GM11168 (cell line): ENCODE results near the gene NTRK2.

ENCODE experiments used
- in situ Hi-C: fragments of 300-500 bp; cut with MboI; formaldehyde crosslinking; loops from one replicate; pipeline ENCODE4 v1.12.0; 2022; ENCODE audit warnings: low sequenced_read_pairs; ENCODE audit not compliant: unreplicated experiment

The NTRK2 gene

DNA sequence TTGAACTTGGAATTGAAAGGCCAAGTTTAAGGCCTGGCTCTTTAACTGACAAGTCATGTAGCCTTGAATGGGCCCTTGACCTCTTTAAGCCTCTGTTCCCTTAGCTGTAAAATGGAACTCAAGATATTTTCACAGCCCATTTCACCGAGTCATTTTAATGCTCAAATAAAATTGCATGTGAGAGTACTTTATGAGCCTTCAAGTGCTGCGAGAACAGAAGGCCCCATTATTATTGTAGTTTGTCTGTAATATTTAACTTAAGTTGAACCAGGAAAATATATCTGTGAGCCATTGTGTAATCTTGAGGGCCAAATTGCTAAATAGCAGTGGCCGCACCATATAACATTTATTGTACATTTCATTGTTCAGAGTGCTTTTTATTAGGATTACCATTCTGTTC, 249.9 kb downstream of the NTRK2 start:
- in situ Hi-C loops = no loop called here

DNA sequence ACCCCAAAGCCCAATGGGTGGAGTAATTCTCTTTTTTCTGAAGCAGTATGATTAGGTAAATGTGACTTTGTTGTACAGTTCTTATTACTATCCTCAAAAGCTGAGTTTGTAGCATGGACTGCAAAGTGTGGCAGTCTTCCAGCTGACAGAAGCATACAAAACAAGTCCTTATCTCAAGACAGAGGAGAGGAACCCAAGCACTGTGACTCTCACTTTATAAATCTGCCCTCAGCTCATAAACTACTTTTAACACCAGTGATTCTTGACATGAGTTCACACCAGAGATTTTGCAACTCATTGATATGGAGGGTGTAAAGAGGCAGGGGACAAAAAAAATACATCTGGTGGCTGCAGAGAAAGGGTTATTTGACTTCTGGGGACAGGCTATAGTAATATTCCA, 251.6 kb downstream of the NTRK2 start:
- in situ Hi-C loops = no loop called here

DNA sequence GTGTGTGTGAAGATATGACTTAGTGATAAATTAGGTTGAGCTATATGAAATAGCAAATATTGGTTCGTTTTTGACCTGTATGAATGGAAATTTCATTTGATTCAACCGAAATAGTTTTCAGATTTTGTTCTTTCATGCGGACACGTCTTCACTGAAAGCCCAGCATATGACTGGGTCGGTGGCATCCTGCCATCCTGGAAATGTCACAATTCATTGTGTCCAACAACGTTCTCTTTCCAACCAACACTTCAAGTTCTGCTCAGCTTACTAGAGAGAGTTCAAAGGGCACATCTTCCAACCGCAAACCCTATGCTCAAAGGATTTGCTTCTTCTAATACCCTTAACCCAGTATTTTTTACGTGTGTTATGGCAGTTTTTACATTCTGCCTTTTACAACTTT, 252.5 kb downstream of the NTRK2 start:
- in situ Hi-C loops = no loop called here

DNA sequence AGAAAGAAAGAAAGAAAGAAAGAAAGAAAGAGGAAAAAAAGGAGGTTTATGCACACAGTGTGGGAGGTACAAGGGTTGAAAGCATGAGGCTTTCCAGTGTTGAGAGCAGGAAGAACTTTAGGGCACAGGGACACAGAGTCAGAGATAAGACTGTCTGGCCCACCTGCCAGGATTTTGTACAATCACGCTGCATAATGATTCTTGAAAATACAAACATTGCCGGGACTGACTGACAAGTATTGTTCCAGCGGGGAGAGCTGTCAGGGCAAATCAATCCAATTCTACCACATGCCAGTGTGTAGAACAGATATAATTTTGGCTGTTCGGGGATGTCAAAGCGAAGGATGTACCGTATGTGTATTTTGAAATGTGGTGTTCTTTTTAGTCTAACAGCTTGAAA, 254.7 kb downstream of the NTRK2 start:
- in situ Hi-C loops = no loop called here

DNA sequence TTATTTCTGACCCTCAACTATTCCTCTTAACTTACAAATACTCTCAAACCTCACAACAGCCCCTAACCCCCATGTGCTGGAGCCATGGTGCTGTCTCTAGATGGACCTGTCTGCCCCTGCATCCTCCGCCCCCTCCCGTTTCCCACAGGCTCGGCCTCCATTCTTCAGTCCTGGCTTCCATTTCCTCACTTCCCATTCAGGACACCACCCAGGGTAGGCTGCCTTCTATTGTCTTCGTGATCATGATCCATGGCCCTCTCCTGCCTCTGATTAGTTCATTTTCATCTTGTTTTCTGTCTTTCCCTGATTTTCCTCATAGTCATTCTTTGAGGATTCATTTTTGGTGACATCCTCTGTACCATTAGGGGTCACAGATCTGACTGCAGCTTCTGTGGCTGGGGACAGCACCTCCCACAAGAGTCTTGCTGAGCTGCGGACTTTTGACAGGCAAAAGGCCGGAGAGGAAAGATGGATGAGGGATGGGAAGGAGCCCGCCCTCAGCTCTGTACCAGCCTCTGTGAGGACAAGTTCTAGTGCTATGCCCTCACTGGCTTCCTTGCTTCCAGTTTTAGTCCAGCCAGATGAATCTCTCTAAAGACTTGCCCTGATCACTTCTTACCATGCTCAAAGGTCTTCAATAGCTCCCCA, 255.8 kb downstream of the NTRK2 start:
- in situ Hi-C loops = no loop called here

DNA sequence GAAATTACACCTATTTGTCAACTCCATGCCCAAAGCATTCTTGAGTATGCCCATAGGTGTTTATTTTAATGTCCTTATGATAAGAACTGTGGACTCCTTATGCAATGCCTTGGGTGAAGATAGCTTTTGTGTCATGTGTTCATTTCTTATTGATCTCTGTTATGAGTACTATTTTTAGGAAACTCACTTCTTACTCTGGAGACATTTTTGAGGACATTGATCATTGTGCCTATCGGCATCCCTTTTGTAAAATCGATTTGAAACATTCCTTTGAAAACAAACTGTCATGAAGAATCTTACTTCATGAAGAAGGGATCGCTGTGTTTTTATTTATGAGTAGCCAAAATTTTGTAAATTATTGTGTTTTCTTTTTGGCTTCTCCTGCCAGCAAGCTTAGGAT, 257.3 kb downstream of the NTRK2 start:
- in situ Hi-C loops = no loop called here

DNA sequence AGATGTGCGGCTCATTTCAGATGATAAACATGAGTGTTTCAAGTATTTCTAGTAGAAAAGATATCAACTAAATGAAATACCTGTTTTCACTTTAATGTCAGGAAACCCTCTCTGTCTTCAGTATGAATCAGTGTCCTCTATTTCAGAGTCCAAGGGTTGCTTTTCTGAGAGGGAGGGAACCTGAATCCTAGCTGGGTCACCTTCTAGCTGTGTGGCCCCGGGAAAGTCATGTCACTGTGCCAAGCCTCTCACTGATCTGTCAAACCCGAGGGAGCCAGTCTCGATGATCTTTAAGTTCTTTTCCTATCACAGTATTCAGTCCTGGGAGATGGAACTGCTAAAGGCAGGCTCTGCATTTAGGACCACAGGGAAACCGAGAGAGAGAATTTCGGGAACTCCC, 258.9 kb downstream of the NTRK2 start:
- in situ Hi-C loops = no loop called here

DNA sequence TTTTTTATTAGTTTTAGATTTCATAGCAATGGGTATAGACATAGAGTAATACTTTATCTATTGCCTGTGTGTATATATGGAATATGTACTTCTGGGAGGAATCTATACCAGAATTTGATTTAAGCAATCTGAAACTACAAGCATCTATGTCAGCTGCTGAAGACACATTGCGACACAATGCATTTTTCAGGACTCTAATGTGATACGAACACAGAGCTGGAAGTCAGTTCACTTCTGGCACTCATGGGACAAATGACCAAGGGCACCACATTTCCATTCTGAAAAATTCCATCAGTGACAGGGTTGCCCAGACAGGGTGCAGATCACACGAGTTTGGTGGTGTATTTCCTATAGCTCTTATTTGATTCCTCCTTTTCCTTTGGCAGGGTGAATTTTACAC, 259.5 kb downstream of the NTRK2 start:
- in situ Hi-C loops = no loop called here

DNA sequence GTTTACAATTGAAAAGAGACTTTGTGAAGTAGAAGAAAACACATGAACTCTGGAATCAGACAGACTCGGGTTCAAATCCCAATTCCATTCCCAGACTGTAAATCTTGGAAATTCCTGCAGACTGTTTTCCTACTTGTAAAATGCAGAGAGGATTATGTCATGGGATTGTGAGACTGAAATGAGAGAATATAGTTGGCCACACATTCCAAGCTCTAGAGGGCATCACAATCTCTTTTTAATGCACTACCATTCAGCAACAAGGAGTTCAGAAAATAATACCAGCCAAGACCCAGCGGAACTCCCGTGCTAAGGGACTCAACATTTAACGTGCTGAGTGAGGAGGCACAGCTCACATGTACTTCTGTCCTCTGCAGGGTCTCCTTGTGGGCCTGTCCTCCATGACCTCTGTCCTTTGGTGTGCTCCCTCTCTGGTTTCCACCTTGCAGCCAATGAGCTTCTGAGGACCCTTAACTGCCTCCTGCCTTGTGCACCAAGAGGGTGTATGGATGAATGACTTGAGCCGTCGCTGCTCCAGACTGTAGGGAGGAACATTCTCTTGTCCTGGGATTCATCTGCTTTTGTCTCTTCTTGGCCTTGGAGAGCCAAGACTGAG, 263.5 kb downstream of the NTRK2 start:
- in situ Hi-C loops = no loop called here

DNA sequence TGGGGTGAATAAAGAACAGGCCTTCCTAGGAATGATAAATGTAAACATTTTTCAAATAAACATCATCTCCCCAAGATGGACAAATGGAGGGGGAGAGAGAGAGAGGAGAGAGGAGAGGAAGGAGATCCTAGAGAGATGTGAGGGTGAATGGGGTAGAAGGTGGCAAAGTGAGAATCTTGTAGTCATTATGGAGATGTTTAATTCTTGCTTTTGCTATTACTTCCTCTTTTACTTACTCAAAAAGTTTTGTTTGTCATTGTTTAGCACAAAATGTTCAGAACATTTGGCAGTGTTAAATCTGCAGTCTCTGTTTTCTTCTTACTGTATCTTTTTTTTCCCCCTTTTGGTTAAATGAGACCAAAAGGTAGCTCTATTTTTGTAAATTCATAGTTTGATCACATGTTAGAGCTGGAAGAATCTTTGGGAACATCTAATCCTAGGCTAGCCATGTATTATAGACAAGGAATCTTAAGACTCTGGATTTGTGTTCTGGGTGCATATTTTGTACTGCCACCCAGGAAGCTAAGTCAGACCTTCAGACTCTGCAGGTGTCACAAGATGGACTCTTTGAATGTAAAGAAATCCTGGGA, 266.1 kb downstream of the NTRK2 start:
- in situ Hi-C loops = no loop called here

DNA sequence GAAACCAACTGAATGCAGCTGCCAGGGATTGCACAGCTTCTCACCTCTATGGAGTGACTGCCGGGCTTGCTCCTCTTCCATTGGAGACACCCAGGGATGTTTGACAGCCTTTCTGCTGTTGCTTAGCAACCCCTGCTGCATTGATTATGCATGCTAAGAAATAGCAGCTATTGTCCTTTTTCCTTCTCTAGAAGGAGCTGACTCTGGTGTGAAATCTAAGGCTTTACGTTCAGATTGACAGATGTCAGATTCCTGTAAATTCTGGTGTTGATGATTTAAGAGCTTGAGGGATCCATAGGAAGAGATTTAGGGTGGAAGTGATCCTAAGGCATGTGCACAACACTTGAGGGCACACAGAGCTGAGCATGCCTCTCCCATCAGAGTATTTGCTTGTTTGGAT, 267.7 kb downstream of the NTRK2 start:
- in situ Hi-C loops = no loop called here

DNA sequence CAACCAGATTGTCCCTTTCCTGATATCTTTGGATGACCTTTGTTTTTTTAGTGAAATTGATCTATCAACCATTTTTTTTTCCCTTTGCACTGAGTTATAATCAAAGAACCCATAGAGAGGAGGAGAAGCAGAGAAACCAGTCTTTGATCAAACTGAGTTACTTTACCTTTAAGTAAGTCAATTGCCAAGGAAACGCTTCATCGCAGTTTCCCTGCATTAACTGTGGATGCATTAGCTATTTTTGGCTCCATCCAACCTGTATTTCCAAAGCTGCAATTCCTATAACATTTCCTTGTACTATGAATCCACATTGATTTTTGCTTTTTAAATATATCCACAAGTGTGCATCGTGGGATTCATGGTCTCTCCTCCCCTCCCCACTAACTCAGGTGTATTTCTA, 268.1 kb downstream of the NTRK2 start:
- in situ Hi-C loops = no loop called here

DNA sequence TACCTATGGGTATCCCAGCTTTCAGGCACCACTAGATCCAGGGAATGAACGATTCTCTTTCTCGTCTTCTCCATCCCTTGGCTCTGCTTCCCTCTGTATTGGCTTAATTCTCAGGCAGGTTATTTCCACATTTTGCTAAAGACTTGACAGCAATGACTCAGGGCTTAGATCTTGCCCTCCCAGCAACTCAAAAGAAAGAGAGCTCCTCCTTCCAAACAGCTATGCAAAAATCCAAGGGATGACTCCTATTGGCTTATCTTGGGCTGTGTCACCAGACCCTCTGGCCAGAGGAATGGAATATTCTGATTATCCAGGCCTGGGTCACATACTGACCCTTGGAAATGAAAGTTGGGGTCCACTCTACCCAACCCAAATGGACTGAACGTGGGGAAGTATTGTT, 270.2 kb downstream of the NTRK2 start:
- in situ Hi-C loops = no loop called here

DNA sequence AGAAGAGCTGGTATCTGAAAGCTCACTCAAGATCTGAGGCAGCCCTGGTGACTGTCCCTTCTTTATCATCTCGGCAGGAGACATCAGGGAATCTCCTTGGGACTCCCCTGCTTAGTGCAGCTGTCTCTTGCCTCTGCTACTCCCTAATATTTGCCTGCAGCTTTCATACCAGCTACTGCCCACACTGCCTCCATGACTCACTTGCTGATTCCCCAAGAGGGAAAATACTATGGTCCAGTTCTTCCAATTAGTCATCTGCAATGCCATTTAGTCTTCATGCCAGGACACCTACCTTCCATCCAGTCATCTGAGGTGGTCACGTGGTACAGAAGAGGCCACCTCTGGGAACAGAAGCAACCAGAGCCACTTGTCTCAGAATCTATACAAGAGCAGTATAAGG, 270.8 kb downstream of the NTRK2 start:
- in situ Hi-C loops = no loop called here

DNA sequence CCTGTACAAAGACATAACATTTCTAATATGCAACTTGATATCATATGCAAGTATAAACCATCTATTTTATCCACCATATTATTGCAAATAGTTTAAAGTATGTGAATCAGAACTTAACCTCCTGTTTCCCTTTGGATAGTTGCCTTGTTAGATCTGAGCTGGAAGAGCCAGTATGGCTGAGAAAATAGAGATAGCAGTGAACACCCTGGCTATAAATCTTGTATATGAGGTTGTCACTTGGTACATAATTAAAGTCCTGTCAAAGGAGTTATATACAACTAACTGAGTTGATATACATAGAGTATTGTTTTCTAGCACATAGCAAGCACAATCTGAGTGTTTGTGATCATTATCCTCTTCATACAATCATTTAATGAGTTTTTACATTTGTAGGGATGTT, 272.3 kb downstream of the NTRK2 start:
- in situ Hi-C loops = no loop called here

DNA sequence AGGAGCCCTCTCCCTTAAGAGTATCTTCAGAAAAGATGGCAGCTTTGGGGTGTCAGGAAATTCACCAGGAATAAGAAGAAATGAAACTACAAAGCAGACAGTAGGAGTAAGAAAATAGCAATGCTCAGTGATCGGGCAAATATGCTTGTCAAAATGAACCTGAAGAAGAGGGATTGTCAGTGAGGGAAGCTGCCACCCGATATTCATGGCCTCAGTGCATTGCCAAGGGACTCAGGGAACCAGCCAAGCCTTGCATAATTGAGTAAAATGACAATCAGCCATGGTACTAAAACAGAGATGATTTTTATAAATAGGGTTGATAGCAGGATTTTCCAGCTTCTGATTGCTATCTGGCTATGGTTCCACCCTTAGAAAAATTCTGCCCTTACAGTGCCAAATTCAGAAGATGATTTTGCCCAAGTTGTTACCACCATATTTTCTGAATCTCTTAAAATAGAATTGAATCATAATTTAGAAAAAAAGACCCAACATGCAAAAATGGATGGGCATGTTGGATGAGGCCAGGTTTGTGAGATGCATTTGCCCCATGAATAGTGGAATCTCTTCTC, 274.0 kb downstream of the NTRK2 start:
- in situ Hi-C loops = no loop called here

DNA sequence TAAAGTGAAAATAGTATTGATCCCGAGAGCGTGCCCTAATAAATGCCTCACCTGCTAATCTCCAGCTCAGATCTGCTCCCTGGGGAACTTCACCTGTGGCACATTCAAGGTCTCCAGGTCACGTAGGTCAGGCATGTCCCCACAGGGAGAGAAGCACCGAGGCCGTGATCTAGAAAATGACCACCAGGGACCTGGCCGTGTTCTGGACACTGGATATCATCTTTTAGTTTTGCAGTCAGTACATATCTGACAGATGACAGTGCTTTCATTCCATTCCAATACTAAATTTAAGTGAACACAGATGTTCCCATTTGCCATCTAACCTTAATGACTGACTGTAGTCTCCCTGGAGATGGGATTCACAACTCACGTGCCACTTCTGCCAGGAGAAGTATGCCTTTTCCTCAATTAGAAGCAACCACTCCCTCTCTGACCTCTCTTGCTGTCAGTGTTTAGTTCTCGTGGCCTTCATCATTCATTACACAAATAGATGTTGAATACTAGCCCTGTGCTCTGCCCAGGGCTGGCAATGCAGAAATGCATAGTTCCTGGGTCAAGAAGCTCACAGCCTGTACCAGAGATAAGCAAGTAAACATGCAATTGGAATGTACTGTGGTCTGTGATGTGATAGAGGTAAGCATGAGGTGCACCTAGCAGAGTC, 276.5 kb downstream of the NTRK2 start:
- in situ Hi-C loops = no loop called here

DNA sequence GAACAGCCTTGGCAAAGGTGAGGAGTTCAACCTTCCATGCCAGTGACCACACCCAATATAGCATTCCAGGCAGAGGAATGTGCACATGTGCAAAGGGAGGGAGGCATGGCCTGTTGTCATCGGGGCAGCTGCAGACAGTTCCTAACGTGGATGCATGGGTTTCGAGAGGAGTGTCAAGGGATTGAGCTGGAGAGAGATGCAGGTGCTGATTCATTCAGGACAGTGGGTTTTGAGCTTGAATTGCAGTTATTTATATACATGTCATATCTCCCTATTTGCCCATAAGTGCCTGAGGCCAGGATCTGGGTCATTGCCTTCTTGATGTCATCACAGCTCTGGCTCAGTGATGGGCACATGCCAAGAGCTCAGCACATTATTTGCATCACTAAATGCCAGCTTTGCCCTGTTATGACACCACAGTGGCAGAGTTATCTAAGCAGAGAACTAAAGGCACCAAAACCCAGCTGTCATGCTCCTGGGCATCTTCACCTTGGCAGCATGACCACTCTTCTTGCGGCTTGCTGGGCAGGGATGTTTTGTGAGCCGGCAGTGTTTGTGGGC, 278.0 kb downstream of the NTRK2 start:
- in situ Hi-C loops = no loop called here

DNA sequence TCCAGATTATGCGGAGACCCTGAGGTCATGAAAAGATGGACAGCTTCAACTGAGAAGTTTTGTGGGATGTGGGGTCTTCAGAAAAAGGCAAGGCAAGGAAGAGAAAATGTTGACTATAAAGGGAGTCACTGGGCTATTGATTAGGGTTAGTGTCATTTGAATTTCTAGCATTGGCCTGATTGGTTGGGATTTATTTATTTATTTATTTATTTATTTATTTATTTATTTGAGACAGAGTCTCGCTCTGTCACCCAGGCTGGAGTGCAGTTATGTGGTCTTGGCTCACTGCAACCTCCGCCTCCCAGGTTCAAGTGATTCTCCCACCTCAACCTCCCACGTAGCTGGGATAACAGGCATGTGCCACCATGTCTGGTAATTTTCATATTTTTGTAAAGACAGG, 279.7 kb downstream of the NTRK2 start:
- in situ Hi-C loops = no loop called here

DNA sequence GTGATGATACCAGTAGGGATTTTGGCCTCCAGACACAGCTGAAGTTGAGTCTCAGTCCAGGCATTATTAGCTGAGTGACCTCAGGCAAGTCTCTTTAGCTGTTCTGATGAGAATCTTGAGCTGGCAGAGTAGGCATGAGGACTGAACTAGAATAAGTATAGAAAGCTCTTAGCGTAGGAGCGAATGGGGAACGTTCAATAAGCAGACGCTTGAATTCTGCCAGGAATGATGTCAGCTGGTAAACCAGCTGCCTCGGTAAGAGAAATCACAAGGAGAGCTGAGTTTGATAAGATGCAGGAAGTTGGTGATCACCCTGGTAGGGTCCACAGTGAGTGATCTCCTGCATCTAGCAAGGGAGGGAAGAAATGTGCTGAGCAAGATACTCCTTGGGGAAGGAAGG, 280.4 kb downstream of the NTRK2 start:
- in situ Hi-C loops = loop anchor here (25.0 kb wide), 2 partner anchors 263 to 538 kb away; no protein-coding TSS in a partner anchor
